Suprapubic skin (tissue), 3 donors: ENCODE data around the gene FGF1.

Experiments used
- POLR2A ChIP-seq, 2 donors: fragments of 450-650 bp; IDR thresholded peaks; one replicate each; pipeline ENCODE4 v1.6.1; 2017; ENCODE audit warnings: antibody characterized with exemption in 2 of 2, mild to moderate bottlenecking in 2 of 2, moderate library complexity in 2 of 2
- TF ChIP-seq, protein P1 (sequence below), 2 donors: fragments of 200-600 bp in 1 of 2; fragments of 450-650 bp in 1 of 2; sonication (generic) in 1 of 2; IDR thresholded peaks; one replicate each; pipeline ENCODE4 v1.5.1; 2016 to 2019; ENCODE audit warnings: antibody characterized with exemption in 2 of 2, mild to moderate bottlenecking in 1 of 2, moderate library complexity in 1 of 2

DNA sequence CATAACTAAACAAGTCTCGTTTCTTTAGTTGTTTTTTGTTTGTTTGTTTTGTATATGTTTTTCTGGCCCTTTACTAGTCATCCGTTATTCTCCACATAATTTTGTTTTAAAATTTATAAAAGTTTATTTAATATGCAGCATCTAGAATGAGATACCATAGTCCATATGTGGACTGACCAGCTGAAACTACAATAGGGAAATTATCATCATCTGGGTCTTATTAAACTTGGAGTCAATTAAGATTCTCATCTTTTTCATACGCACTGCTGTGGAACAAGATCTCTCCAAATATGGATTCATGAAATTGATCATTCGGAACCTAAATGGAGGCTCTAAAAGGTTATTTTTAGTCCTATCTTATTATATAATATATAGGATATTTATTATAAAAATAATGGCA is 99.3 kb downstream of the FGF1 start:
- TF ChIP-seq, protein P1, sequence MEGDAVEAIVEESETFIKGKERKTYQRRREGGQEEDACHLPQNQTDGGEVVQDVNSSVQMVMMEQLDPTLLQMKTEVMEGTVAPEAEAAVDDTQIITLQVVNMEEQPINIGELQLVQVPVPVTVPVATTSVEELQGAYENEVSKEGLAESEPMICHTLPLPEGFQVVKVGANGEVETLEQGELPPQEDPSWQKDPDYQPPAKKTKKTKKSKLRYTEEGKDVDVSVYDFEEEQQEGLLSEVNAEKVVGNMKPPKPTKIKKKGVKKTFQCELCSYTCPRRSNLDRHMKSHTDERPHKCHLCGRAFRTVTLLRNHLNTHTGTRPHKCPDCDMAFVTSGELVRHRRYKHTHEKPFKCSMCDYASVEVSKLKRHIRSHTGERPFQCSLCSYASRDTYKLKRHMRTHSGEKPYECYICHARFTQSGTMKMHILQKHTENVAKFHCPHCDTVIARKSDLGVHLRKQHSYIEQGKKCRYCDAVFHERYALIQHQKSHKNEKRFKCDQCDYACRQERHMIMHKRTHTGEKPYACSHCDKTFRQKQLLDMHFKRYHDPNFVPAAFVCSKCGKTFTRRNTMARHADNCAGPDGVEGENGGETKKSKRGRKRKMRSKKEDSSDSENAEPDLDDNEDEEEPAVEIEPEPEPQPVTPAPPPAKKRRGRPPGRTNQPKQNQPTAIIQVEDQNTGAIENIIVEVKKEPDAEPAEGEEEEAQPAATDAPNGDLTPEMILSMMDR (IDR thresholded peaks at IDR 0.05): no peak
- no peak for TF ChIP-seq POLR2A (IDR thresholded peaks at IDR 0.05)
